GM12878 (cell line): ENCODE measurements around the gene ADRA2B. TPM values are rescaled to one million over a fixed set of nuclear protein-coding genes. Genes with fewer than 3 reads are reported as not detected.
A peak's percentile ranks its signal among the peaks of the same experiment; 100 is the strongest.

Experiments used
- ASH2L ChIP-seq: fragments of 300-600, 200-600 bp; sonication (generic); IDR thresholded peaks from 2 replicates; pipeline ENCODE4 v1.6.1; 2017; ENCODE audit warnings: low read depth, mild to moderate bottlenecking, borderline replicate concordance
- CBFB ChIP-seq: IDR thresholded peaks from 2 replicates; pipeline ENCODE4 v1.6.1; 2016; ENCODE audit warnings: antibody characterized with exemption, low read depth
- CUX1 ChIP-seq: IDR thresholded peaks from 2 replicates; pipeline ENCODE4 v1.6.1; 2012; ENCODE audit warnings: improper control_type of control experiment, low read depth, low read length; ENCODE audit not compliant: insufficient replicate concordance
- EP300 ChIP-seq, 2 experiments: fragments of 150-350 bp in 1 of 2; IDR thresholded peaks; 2 replicates each; pipeline ENCODE4 v1.6.1; 2011 to 2012; ENCODE audit warnings: low read depth in 2 of 2, low read length in 2 of 2, borderline replicate concordance in 1 of 2, improper control_type of control experiment in 1 of 2, inconsistent platforms in 1 of 2; ENCODE audit not compliant: control insufficient read depth in 1 of 2
- EZH2 ChIP-seq: IDR thresholded peaks from 2 replicates; pipeline ENCODE4 v1.6.1; 2012; ENCODE audit warnings: low read depth, mild to moderate bottlenecking, control low read depth, inconsistent platforms, low read length, borderline replicate concordance; ENCODE audit not compliant: control insufficient read depth
- SIN3A ChIP-seq: IDR thresholded peaks from 2 replicates; pipeline ENCODE4 v1.6.1; 2012; ENCODE audit warnings: low read depth, low read length, improper control_type of control experiment
- STAT1 ChIP-seq: fragments of 450-650 bp; conservative IDR thresholded peaks from 2 replicates; pipeline ENCODE4 v1.6.1; 2014; ENCODE audit warnings: antibody characterized with exemption, mild to moderate bottlenecking
- YY1 ChIP-seq: IDR thresholded peaks from 2 replicates; pipeline ENCODE4 v1.6.1; 2011; ENCODE audit warnings: low read depth, mild to moderate bottlenecking, low read length
- ZNF24 ChIP-seq: fragments of 450-650 bp; IDR thresholded peaks from 2 replicates; pipeline ENCODE4 v1.6.1; 2017; ENCODE audit warnings: antibody characterized with exemption, mild to moderate bottlenecking
- ZSCAN29 ChIP-seq: fragments of 450-650 bp; IDR thresholded peaks from 2 replicates; pipeline ENCODE4 v1.6.1; 2017; ENCODE audit warnings: mild to moderate bottlenecking, moderate library complexity
- polyA plus RNA-seq, 11 experiments: library from polyadenylated mRNA; depleted of rRNA in 4 of 11; unstranded in 6 of 11; stranded (reverse) in 5 of 11; fragments of >200 nt; fragmentation: Nextera tagmentation in 4 of 11; fragmentation: Illumina TruSeq in 1 of 11; extraction: Ambion mirVana in 4 of 11; extraction: Trizol in 1 of 11; gene quantifications; 1 replicate in 1 of 11; 2 replicates in 10 of 11; pipeline versions ENCODE4 v1.2.1 to v1.2.3, GENCODE V29; 2011 to 2016; ENCODE audit warnings: inconsistent platforms in 2 of 11, missing spikeins in 2 of 11, low read depth in 1 of 11
- total RNA-seq, 4 experiments: library from RNA; depleted of rRNA in 3 of 4; stranded (reverse); fragments of >200 nt in 3 of 4; fragmentation: Illumina TruSeq in 1 of 4; extraction: Trizol in 1 of 4; gene quantifications; 2 replicates each; pipeline versions ENCODE4 v1.2.1 to v1.2.3, GENCODE V29; 2013 to 2021
- TF ChIP-seq, protein P1 (sequence below): IDR thresholded peaks from 2 replicates; pipeline ENCODE4 v1.6.1; 2012; ENCODE audit warnings: mild to moderate bottlenecking, low read depth, low read length
- TF ChIP-seq, protein P2 (sequence below): fragments of 450-650 bp; IDR thresholded peaks from 2 replicates; pipeline ENCODE4 v1.6.1; 2016; ENCODE audit warnings: mild to moderate bottlenecking, moderate library complexity, borderline replicate concordance
- TF ChIP-seq, protein P3 (sequence below): fragments of 450-650 bp; IDR thresholded peaks from 2 replicates; pipeline ENCODE4 v1.6.1; 2016; ENCODE audit warnings: mild to moderate bottlenecking

Gene ADRA2B
- total and polyA plus RNA-seq, 10 of the 15 experiments (the other 5 are each of a cell fraction or from before 2014, with no cell fraction given): 0.01 to 0.10 (median 0.04) TPM; not detected in 6

- TF ChIP-seq CUX1: peak; percentile 98
- TF ChIP-seq, protein P1, sequence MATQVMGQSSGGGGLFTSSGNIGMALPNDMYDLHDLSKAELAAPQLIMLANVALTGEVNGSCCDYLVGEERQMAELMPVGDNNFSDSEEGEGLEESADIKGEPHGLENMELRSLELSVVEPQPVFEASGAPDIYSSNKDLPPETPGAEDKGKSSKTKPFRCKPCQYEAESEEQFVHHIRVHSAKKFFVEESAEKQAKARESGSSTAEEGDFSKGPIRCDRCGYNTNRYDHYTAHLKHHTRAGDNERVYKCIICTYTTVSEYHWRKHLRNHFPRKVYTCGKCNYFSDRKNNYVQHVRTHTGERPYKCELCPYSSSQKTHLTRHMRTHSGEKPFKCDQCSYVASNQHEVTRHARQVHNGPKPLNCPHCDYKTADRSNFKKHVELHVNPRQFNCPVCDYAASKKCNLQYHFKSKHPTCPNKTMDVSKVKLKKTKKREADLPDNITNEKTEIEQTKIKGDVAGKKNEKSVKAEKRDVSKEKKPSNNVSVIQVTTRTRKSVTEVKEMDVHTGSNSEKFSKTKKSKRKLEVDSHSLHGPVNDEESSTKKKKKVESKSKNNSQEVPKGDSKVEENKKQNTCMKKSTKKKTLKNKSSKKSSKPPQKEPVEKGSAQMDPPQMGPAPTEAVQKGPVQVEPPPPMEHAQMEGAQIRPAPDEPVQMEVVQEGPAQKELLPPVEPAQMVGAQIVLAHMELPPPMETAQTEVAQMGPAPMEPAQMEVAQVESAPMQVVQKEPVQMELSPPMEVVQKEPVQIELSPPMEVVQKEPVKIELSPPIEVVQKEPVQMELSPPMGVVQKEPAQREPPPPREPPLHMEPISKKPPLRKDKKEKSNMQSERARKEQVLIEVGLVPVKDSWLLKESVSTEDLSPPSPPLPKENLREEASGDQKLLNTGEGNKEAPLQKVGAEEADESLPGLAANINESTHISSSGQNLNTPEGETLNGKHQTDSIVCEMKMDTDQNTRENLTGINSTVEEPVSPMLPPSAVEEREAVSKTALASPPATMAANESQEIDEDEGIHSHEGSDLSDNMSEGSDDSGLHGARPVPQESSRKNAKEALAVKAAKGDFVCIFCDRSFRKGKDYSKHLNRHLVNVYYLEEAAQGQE: peak; percentile 17; the same call in 1 of the 2 replicates
- peak; percentile 76 for TF ChIP-seq CBFB
- TF ChIP-seq EP300 (IDR thresholded peaks at IDR 0.05; ENCODE audit: borderline replicate concordance in 1 of 2, control insufficient read depth in 1 of 2, low read depth in 2 of 2, low read length in 2 of 2): peak; percentile 93 to 95
- TF ChIP-seq ZSCAN29: 0 out of 2 replicates have a peak, but pooled peaks have one; percentile 47
- peak; percentile 89 for TF ChIP-seq YY1
- TF ChIP-seq STAT1: no peak
- TF ChIP-seq, protein P2, sequence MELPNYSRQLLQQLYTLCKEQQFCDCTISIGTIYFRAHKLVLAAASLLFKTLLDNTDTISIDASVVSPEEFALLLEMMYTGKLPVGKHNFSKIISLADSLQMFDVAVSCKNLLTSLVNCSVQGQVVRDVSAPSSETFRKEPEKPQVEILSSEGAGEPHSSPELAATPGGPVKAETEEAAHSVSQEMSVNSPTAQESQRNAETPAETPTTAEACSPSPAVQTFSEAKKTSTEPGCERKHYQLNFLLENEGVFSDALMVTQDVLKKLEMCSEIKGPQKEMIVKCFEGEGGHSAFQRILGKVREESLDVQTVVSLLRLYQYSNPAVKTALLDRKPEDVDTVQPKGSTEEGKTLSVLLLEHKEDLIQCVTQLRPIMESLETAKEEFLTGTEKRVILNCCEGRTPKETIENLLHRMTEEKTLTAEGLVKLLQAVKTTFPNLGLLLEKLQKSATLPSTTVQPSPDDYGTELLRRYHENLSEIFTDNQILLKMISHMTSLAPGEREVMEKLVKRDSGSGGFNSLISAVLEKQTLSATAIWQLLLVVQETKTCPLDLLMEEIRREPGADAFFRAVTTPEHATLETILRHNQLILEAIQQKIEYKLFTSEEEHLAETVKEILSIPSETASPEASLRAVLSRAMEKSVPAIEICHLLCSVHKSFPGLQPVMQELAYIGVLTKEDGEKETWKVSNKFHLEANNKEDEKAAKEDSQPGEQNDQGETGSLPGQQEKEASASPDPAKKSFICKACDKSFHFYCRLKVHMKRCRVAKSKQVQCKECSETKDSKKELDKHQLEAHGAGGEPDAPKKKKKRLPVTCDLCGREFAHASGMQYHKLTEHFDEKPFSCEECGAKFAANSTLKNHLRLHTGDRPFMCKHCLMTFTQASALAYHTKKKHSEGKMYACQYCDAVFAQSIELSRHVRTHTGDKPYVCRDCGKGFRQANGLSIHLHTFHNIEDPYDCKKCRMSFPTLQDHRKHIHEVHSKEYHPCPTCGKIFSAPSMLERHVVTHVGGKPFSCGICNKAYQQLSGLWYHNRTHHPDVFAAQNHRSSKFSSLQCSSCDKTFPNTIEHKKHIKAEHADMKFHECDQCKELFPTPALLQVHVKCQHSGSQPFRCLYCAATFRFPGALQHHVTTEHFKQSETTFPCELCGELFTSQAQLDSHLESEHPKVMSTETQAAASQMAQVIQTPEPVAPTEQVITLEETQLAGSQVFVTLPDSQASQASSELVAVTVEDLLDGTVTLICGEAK: peak; percentile 29; the same call in 1 of the 2 replicates
- TF ChIP-seq SIN3A: no peak; the same call in 1 of the 2 replicates
- TF ChIP-seq EZH2: no peak
- no peak for TF ChIP-seq ASH2L
- TF ChIP-seq, protein P3, sequence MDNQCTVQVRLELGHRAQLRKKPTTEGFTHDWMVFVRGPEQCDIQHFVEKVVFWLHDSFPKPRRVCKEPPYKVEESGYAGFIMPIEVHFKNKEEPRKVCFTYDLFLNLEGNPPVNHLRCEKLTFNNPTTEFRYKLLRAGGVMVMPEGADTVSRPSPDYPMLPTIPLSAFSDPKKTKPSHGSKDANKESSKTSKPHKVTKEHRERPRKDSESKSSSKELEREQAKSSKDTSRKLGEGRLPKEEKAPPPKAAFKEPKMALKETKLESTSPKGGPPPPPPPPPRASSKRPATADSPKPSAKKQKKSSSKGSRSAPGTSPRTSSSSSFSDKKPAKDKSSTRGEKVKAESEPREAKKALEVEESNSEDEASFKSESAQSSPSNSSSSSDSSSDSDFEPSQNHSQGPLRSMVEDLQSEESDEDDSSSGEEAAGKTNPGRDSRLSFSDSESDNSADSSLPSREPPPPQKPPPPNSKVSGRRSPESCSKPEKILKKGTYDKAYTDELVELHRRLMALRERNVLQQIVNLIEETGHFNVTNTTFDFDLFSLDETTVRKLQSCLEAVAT: peak; percentile 94
- TF ChIP-seq ZNF24: no peak; the same call in 1 of the 2 replicates
These were observed 41.5 kb upstream of the ADRA2B start (continued) for GRCh38 chr2:96157649-96158553.
